HG03520 (cell line): ENCODE results near the gene NAPB.

Experiments used
- ATAC-seq: cut with Tn5 transposase; IDR thresholded peaks from one replicate; pipeline ENCODE4 v1.9.1; 2021; ENCODE audit warnings: mild to moderate bottlenecking, moderate library complexity; ENCODE audit not compliant: unreplicated experiment

Gene NAPB

DNA sequence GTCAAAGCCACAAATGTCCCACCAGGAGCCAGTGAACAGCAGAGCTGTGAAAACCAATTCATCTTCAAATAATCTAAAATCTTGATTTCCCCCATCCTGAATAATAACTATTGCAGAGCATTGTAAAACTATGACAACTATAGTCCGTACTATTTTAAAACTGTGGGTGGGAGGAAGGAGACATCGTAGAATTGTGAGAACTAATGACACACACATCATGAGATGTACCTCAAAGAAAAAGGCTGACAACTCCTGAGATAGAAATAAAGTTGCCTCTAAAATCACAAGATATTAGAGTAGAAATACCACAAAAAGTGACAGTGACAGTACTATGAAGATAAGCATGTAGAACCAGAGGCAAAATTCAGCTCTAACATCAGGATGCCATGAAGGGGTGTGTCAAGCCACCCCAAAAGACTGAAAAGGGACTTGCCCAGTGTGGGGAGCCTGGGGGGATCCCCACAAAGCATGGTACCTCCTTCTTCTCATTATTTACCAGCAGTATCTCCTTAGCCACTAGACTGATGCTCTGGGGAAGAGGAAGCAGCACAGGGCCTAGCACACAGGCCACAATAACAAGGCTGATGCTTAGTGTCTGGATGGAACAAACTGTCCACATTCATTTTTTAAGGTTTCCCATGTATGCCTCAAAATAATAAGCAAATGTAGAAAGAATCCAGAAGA lies 13.4 kb downstream of the NAPB start:
- peak; percentile 83 for ATAC-seq

DNA sequence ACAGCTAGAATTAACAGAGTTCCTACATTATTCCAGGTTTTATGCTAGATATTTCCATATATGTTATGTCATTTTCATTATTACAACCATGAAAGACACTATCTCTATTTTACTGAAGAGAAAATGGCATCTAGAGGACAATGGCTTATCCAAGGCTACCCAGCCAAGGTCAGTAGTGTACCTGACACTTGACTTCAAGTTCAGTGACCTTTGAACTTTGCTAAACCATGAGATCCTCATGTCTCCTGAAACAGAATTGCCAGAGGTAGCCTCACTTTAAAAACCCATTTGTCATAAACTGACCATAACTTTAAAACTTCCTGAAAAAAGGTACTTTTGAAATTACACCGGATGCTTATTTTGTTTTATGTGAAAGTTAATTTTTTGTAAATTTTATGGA lies 14.4 kb downstream of the NAPB start:
- no peak for ATAC-seq

DNA sequence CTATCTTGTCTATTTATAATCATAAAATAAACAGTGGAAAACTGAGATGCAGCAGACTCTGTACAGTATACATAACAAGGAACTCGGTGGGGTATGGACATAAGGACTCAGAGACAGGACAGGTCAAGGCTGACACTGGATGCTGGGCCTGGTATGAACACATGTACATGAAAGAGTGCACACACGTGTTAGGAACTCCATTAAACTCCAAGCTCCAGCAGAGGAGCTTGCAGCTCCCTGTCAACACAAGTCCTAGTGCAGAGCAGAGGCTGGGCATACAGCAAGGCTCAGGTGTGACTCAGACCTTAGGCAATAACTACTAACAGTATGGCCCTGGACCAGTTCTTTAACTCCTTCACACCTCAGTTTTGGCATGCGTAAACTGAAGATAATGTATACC lies 17.1 kb downstream of the NAPB start:
- no peak for ATAC-seq

DNA sequence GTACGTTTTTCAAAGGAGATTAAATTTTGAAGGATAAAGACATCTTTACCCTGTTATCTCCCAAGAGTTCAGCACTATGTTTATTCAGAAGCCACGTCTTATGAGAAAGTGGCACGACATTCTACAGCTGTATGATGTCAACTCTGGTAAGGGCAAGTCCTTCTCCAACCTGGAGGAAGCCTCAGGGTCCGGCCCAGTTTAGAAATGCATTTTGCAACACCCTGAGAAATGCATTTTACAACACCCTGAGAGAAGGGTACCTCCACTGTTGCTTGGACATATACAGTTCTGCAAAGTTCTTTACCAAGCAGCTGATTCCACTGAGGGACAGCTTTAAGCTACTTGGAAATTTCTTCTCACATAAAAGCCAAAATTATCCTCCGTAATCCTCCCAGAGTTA lies 17.5 kb downstream of the NAPB start:
- no peak for ATAC-seq

DNA sequence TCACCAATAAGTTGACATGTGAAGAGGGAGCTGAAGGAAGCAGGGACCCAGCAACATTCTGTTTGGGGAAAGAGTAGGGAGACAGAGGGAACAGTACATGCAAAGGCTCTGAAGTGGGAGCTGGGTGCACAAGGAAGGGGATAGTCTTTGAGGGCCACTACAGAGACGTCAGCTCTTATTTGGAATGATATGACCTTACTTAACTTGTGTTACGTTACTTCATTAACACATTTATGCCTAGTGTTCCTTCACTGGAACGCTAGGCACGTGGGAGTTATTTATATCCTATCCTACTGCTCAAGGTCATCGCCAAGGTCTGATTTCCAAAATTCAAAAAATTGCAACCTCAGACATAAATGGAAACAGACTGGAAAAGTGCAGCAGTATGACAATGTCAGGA lies 20.2 kb downstream of the NAPB start:
- ATAC-seq = no peak

DNA sequence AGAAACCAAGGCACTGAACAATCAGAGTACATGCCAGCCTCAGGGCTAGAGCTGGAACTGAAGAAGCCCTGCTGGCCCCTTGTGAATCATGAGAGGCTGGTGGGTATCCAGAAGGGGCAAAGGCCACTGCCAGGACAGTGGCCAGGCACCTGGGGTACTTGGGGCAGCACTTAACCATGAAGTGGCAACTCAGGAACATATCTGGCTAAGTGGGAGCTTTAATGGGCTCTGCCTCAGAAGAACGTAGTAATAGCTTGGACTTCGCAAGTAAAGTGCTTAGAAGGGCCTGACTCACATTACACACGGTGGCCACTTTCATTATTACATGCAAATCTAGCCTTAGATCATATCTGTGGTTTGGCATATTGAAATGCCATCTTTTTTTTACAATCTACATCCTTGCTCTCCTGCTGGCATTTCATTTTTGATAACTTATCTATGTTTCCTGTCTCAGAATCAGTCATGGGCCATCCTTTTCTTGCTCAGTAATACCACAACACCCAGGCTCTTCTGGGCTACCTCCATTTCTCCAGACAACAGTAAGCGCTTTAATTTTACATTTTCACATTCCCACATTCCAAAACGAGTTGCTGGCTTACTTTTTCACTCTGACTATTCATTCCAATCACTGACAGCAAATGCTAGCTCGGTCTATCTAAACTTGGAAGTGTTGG lies 21.6 kb downstream of the NAPB start:
- ATAC-seq = peak; percentile 56

DNA sequence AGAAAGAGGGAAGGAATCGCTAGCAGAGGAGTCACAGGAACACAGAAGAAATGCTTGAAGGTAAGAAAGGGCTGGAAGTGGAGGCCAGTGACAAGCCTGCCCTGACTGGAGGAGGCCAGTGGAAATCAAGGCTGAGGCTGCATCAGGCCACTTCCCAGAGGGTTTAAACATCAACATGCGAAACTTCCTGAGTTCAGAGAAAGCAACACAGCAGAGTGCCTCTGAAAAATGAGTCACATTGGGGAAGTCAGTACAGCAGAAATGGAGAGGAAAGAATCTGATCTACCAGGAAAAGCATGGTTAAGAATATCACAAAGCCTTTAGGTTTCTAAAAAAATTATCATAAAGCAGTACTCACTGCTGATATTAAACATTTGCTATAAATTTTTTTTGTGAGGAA lies 23.3 kb downstream of the NAPB start:
- no peak for ATAC-seq

DNA sequence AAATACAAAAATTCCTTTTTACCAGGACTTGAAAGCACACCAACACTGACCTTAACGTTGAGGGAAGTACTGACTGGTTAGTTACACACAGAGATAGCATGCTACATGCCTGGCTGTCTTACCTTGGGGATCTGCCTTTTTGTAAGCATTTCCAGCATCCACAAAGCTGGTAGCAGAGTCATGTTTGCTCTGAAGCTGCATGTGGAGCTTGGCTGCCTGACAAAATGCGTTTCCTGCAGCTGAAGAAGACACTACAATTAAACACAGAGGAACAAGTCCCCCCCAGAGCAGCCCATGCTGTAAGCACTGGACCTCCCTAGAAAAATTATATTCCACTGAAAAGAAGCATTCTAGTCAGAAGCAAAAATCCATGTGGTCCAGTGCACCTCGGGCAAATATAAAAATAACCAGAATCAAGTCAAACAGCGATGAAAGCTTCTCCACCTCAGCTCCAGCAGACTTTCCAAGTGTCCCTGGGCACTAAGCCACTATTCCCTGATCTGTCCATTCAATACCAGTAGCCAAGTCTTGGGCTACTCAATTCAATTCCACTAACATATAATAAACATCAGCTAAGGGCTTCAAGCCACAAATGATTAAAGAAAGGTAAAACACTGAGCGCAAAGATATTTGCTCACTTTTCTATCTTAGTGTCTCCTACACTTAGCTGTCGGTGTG lies 24.2 kb downstream of the NAPB start:
- ATAC-seq = no peak

DNA sequence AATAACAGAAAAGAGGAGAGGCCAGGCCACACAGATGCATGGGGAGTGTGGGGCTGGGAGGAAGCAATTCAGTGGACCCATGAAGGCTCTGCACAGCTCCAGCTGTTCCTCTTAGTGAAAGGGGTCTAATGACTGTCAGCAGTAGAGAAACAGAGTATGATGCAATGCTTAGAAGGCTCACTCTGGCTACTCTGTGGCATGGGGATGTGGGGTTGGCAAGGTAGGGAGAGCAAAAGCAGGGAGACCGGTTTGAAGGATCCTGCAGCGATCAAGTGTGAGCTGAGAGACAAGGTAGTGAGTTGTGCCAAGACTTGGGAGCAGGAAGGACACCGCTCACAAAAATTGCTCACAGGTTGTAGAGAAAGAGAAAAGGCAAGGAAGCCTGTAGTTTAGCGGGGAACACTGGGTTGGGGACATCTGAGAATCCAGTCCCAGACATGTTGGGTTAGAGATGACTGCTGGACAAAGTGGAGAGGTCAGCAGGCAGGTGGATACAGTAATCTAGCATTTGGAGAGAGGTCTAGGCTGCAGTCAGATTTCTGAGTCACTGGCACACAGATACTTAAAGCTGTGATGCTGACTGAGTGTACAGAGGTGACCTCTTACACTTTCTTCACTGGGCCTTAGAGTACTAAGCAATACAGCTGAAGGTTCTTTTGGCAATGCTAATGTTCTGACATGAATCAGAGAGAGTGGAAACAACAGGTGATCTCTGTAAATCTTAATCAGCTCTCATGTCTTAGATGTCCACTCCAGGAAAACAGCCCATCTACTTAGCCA lies 27.1 kb downstream of the NAPB start:
- ATAC-seq = no peak

DNA sequence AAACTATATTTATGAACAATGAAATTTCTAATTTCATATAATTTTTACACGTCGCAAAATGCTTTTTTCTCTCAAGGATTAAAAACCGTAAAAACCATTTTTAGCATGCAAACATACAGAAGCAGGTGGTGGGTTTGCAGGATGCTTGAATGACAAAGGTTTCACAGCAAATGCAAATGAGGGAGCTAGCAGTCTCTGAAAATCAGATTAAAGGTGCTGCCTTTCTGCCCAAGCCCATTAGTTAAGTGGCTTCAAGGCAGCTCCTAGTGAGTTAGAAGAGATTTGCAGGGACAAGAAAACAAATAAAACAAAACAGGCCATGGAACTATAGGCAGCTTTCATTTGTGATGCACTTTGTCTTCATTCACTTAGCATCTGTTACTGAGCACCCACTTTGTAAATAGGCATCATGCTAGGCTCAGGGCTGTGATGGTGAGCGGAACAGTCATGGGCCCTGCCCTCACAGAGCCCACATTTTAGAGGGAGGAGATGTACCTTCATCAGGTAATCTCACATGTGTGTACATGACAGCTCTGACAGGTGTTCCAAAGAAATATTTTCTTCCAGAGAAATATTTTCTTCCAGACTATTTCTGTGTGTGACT lies 29.5 kb downstream of the NAPB start:
- no peak for ATAC-seq

DNA sequence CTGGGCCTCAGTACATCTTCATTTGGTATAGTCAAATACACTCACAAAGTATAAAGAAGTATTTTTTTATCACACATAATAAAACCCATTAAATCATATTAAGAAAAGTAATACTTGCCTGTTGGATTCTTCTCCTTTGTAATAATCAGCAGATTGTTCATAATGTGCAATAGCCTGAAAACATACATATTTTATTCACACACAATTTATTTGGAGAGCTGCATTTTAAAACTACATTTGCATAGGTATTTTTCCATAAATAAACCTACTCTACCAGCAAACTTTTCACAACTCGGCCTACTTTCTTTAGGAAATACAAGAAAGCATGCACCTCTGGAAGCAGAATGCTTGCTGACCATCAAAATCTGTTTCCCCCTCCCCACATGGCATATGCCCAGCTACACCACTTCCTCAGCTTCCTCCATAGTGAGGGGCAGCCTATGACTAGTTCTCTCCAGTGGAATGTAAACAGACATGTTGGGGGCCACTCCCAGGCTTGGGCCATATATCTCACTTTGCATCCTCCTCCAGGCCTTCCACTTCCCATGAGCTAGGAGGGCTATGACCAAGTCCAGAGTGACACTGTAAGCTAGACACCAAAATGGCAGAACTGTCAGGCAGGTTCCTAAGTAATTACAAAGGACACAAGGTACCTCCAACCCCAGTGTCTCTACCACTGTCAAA lies 31.1 kb downstream of the NAPB start:
- no peak for ATAC-seq

DNA sequence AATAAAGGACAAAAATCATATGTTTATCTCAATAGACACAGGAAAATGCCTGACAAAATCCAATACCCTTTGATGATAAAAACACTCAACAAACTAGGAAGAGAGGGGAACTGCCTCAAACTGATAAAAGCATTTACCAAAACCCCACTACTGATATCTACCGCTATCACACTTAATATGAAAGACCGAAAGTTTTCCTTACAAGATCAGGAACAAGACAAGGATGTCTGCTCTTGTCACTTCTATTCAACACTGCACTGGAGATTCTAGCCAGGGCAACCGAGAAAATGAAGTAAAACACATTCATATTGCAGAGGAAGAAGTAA lies 34.2 kb downstream of the NAPB start:
- no peak for ATAC-seq

DNA sequence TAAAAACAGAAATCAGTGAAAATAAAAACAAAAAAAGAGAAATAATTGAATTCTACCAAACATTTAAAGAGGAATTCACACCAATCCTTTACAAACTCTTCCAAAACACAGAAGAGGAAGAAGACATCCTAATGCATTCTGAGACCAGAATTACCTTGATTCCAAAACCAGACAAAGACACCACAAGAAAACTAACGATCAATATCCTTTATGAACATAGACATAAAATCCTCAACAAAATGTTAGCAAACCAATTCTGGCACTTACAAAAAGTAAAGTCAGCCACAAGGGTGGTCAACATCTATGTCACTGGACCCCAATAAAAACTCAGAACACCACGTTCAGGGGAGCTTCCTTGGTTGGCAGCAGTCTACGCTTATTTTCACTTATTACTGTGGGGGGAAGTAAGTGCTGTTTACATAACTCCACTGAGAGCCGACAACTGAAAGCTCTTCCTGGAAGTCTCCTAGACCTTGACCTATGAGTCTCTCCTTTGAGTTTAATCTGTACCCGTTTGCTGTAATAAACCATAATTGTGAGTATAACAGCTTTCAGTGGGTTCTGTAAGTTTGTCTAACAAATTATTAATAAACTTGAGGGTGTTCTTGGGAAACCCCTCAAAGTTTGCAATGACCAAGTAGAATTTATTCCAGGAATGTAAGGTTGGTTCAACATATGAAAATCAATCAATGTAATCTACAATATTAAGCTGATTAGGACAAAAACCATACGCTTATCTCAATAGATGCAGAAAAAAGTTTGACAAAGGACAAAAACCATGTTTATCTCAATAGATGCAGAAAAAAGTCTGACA lies 34.8 kb downstream of the NAPB start:
- no peak for ATAC-seq

DNA sequence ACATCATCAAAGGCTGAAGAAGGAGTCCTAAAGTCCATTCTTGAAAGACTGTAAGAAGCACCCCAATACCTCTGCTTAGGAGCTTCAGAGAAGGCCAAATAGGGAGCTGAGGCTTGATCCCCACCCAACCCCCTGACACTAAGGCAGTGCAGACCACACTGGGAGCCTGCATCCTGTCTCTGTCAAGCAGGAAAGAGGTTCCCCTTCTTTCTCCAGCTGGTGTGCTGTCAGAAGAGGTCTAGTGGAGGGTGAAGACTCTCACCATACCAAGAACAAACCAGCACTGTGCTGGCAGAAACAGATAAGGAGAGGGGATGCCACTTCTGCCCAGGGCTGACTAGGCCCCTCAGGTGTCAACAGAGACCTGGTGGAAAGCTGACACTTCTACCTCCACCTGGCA lies 39.4 kb downstream of the NAPB start:
- no peak for ATAC-seq

DNA sequence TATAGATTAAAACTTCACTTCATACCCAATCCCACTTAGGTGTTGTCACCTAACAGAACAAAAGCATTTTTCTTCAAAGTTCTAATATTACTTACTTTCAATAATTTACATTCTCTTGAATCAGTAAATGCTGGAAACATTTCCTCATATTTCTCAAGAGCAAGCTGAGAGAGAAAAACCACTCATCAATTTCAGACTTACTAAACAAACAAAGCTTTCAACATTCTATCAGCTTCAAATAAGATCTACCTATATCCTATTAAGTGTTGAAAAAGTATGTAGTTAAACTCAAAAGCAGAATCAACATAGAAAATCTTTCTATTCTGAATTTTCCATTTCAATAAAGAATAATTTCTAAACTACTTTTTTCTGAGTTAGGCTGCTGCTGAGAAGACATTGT lies 41.5 kb downstream of the NAPB start:
- no peak for ATAC-seq

DNA sequence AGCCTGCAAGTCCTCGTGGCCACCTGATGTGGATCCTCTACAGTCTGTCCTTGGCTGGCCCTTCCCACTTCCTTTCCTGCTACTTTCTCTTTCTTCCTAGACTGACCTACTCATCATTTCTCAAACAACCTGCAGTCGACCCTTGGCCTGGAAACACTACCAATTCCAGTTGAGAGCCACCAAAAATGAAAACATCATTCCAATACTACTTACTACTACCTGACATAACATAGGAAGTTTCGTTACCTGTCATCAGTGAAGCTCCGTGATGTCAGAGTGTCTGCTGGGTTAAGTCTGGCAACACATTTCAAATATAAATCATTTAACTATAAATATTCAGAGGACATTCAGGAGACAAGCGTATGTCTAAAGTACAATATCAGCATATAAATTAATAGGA lies 45.5 kb downstream of the NAPB start:
- ATAC-seq = no peak

DNA sequence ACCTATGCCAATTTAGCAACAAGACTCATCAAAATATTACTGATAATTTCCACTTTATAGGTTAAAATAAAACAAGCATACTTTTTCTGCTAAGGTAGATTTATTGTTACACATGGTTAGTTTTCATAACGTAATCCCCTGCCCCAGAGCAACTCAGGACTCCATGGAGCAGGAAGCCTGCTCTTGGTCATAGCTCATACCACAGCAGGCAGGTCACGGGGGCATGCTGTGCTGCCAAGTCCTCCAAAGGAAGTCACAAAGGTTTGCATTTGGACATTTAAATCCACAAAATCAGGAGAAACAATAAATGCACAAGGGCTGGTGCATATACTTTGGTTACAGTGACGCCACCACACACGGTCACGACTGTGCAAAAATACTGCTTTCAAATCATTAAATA lies 46.8 kb downstream of the NAPB start:
- ATAC-seq = no peak

DNA sequence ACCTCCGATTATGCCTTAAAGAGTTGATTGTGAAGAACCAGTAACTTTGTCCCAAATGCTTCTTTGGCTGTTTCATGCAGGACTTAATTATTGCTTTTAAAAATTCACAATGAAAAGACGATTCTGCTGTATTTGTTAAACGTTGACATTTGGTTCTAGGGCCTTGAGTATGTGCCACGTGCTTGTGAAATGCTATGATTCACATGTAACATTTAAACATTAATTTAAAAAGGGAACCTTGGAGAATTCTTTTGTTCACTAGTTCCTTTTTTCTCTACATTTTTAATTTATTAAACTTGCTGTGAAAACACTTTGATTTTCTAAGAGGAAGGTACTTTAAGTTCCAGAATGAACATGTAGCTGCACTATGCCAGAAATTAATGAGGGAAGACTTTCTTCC lies 49.8 kb downstream of the NAPB start:
- no peak for ATAC-seq

DNA sequence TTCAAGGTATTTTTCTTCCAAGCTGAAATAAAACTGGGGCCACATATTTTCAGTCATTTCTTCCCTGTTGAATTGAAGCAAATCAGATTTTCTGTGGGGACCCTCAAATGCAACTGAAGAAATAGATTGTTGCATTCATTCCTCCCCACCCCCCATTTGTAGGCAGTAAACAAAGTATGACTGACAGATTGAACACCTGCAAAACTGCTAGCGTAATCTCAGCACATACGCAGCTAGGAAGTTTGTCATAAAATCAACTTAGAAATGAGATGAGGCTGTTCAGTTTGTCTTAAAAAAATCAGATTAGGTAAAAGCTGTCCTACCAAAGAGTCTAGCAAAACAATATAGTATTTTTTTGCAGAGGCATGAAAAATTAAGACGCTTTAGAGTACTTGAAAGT lies 50.4 kb downstream of the NAPB start:
- ATAC-seq = no peak

DNA sequence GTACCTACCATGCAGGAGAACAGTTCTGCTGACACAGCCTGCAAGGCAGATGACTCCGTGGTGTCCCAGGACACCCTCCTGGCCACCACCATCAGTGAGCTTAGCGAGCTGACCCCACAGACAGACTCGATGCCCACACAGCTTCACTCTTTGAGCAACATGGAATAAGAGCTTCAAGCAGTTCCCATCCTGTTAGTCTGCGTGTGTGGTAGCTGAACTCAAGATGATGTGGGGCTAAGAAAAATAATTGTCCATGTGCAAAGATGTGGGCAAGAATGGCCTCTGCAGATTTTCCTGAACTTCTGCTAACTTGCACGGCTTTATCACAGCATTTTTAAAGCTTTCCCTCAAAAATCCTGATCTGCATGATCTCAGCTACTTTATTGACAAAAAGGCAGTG lies 51.0 kb downstream of the NAPB start:
- ATAC-seq = no peak
